HepG2 (cell line): ENCODE data around the gene IKZF5. TPM values are rescaled to one million over a fixed set of nuclear protein-coding genes. Genes with fewer than 3 reads are reported as not detected.

Source experiments
- ATAC-seq: fragments of 200-7000 bp; cut with Tn5 transposase; 3 replicates; pipeline ENCODE4 v1.9.1; 2020; ENCODE audit warnings: mild to moderate bottlenecking, moderate library complexity
- BruUV-seq: library from RNA; stranded (reverse); fragments of 400-500 nt; replicated peaks from 2 replicates; lab custom pipeline; 2021; lab: Mats Ljungman, UMichigan
- CTCF ChIA-PET: fragments of 300-600 bp; formaldehyde crosslinking; extraction: SDS; loops from one replicate; lab custom pipeline; 2021; ENCODE audit warnings: low total read pairs, inconsistent platforms, low intra/inter-chr PET ratio; lab: Yijun Ruan, JAX
- POLR2A ChIA-PET: fragments of 350-600 bp; sonication (Branson Sonifier 250); formaldehyde crosslinking; loops from one replicate; lab custom pipeline; 2020; ENCODE audit warnings: antibody characterized with exemption, inconsistent platforms; lab: Yijun Ruan, JAX
- DNase-seq: peaks from one replicate; pipeline ENCODE4 v3.0.0-alpha.2; 2015; ENCODE audit warnings: low spot score
- FAIRE-seq: peaks from 3 replicates; lab custom pipeline; 2011; peaks lifted over from hg19 to GRCh38; lab: Jason Lieb, UNC
- H2AFZ ChIP-seq: one replicate; pipeline ENCODE4 v1.6.1; 2011; ENCODE audit warnings: low read length, inconsistent platforms
- H3K27ac ChIP-seq: fragments of 300-600 bp; 3 replicates; pipeline ENCODE4 v1.8.0; 2011; ENCODE audit warnings: mixed run types, mild to moderate bottlenecking, mixed read lengths, low read length, inconsistent platforms; ENCODE audit not compliant: insufficient read depth; ENCODE audit errors: extremely low read length
- H3K27me3 ChIP-seq, 2 experiments: fragments of 200-600 bp in 1 of 2; 2 replicates in 1 of 2; 3 replicates in 1 of 2; pipeline versions ENCODE4 v1.6.0 to v1.8.0; 2011; ENCODE audit warnings: low read length in 2 of 2, mild to moderate bottlenecking in 2 of 2, moderate library complexity in 2 of 2, inconsistent platforms in 1 of 2; ENCODE audit not compliant: insufficient read depth in 2 of 2, control insufficient read depth in 1 of 2
- H3K36me3 ChIP-seq, 2 experiments: fragments of 200-600 bp in 1 of 2; replicated peaks in 1 of 2; 2 replicates in 1 of 2; 3 replicates in 1 of 2; pipeline versions ENCODE4 v1.5.1 to v1.8.0; 2011; ENCODE audit warnings: low read length in 2 of 2, inconsistent platforms in 1 of 2; ENCODE audit not compliant: insufficient read depth in 2 of 2, control insufficient read depth in 1 of 2
- H3K4me1 ChIP-seq: 2 replicates; pipeline ENCODE4 v1.5.1; 2012; ENCODE audit warnings: low read length, inconsistent platforms; ENCODE audit not compliant: insufficient read depth
- H3K4me2 ChIP-seq: 2 replicates; pipeline ENCODE4 v1.6.0; 2011; ENCODE audit warnings: low read depth, low read length, inconsistent platforms
- H3K4me3 ChIP-seq, 3 experiments: fragments of 200-600 bp in 1 of 3; sonication (generic), shearing (Covaris generic) in 1 of 3; replicated peaks in 1 of 3; 2 replicates each; pipeline ENCODE4 v1.5.1; 2011 to 2016; ENCODE audit warnings: low read length in 3 of 3, inconsistent platforms in 2 of 3, low read depth in 2 of 3, mild to moderate bottlenecking in 2 of 3, control low read depth in 1 of 3, mixed read lengths in 1 of 3; ENCODE audit not compliant: insufficient read depth in 1 of 3
- H3K79me2 ChIP-seq: one replicate; pipeline ENCODE4 v1.6.1; 2011; ENCODE audit warnings: low read length, inconsistent platforms; ENCODE audit not compliant: insufficient read depth
- H3K9ac ChIP-seq: 2 replicates; pipeline ENCODE4 v1.6.0; 2011; ENCODE audit warnings: mild to moderate bottlenecking, low read depth, low read length, inconsistent platforms; ENCODE audit not compliant: insufficient read depth
- H3K9me3 ChIP-seq: 2 replicates; pipeline ENCODE4 v1.5.1; 2012; ENCODE audit warnings: mild to moderate bottlenecking, low read length
- H4K20me1 ChIP-seq: 2 replicates; pipeline ENCODE4 v1.6.0; 2011; ENCODE audit warnings: inconsistent platforms, mild to moderate bottlenecking, low read length, moderate library complexity; ENCODE audit not compliant: insufficient read depth
- HDAC6 ChIP-seq: fragments of 200-600 bp; sonication (generic); IDR thresholded peaks from 2 replicates; pipeline ENCODE4 v1.7.0; 2017; ENCODE audit warnings: mild to moderate bottlenecking, antibody characterized with exemption, low read length, low read depth
- HHEX ChIP-seq: IDR thresholded peaks from 2 replicates; pipeline ENCODE4 v1.6.1; 2016; ENCODE audit warnings: control low read depth
- NBN ChIP-seq: fragments of 450-650 bp; conservative IDR thresholded peaks from 2 replicates; pipeline ENCODE4 v1.6.1; 2017
- TEF ChIP-seq: sonication (generic); formaldehyde crosslinking; IDR thresholded peaks from 2 replicates; pipeline ENCODE4 v1.5.0; 2020; ENCODE audit warnings: missing genetic modification reagents
- ZFP82 ChIP-seq: sonication (generic); formaldehyde crosslinking; IDR thresholded peaks from 2 replicates; pipeline ENCODE4 v1.5.1; 2020; ENCODE audit warnings: mild to moderate bottlenecking, missing genetic modification reagents, borderline replicate concordance
- ZNF33A ChIP-seq: sonication (generic); formaldehyde crosslinking; IDR thresholded peaks from 2 replicates; pipeline ENCODE4 v1.5.1; 2020; ENCODE audit warnings: missing genetic modification reagents, mild to moderate bottlenecking, moderate library complexity, borderline replicate concordance
- ZNF556 ChIP-seq: sonication (generic); formaldehyde crosslinking; IDR thresholded peaks from 2 replicates; pipeline ENCODE4 v1.4.0; 2020; ENCODE audit warnings: mild to moderate bottlenecking, missing genetic modification reagents, borderline replicate concordance
- ZNF75D ChIP-seq: sonication (generic); formaldehyde crosslinking; IDR thresholded peaks from 2 replicates; pipeline ENCODE4 v1.8.1; 2023; ENCODE audit warnings: missing genetic modification reagents, mild to moderate bottlenecking, borderline replicate concordance
- WGBS: methylation state at CpG from one replicate; pipeline ENCODE4 v1.1.6; 2017; ENCODE audit warnings: low lambda C conversion rate; 5-methylcytosine and 5-hydroxymethylcytosine counted together
- in situ Hi-C: cut with HindIII; loops from 2 replicates; pipeline ENCODE4 v1.10.0; 2017; ENCODE audit warnings: low pct_unique_long_range_greater_than_20kb; ENCODE audit not compliant: extremely low pct_ligation_motif_present
- intact Hi-C: fragments of 100-400 bp; cut with micrococcal nuclease; formaldehyde crosslinking; loops from one replicate; pipeline ENCODE4 v1.10.0; 2022; ENCODE audit not compliant: unreplicated experiment
- polyA plus RNA-seq, 8 experiments: library from polyadenylated mRNA; depleted of rRNA in 3 of 8; stranded (reverse) in 7 of 8; unstranded in 1 of 8; fragments of >200 nt; fragmentation: Illumina TruSeq in 4 of 8; extraction: Trizol in 4 of 8; gene quantifications; 2 replicates each; pipeline versions ENCODE4 v1.2.1 to v1.2.3, GENCODE V29; 2011 to 2016; ENCODE audit warnings: low read depth in 4 of 8, missing spikeins in 1 of 8, mixed read lengths in 1 of 8; ENCODE audit not compliant: insufficient read depth in 1 of 8
- total RNA-seq, 5 experiments: library from RNA; depleted of rRNA; stranded (reverse); fragments of >200 nt; fragmentation: Illumina TruSeq; extraction: Trizol; gene quantifications; 2 replicates each; pipeline ENCODE4 v1.2.3, GENCODE V29; 2016; ENCODE audit warnings: low read depth in 1 of 5
- TF ChIP-seq, protein P1 (sequence below): sonication (generic); formaldehyde crosslinking; IDR thresholded peaks from 2 replicates; pipeline ENCODE4 v1.4.0; 2020; ENCODE audit warnings: missing genetic modification reagents, borderline replicate concordance

IKZF5 gene
- total and polyA plus RNA-seq, 2 of the 13 experiments (the other 11 are each of a cell fraction or from before 2014, with no cell fraction given) = 3.7 to 12.0 TPM

DNA sequence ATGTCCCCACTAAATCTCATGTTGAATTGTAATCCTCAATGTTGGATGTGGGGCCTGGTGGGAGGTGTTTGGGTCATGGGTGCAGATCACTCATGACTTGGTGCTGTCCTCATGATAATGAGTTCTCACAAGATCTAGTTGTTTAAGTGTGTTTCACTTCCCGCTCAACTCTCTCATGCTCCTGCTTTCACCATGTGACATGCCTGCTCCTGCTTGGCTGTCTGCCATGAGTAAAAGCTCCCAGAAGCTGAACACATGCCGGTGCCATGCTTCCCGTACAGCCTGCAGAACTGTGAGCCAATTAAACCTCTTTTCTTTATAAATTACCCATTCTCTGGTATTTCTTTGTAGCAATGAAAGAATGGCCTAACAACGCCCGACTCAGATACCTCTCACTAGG, 34.6 kb downstream of the IKZF5 start (continued):
- TF ChIP-seq, protein P1, sequence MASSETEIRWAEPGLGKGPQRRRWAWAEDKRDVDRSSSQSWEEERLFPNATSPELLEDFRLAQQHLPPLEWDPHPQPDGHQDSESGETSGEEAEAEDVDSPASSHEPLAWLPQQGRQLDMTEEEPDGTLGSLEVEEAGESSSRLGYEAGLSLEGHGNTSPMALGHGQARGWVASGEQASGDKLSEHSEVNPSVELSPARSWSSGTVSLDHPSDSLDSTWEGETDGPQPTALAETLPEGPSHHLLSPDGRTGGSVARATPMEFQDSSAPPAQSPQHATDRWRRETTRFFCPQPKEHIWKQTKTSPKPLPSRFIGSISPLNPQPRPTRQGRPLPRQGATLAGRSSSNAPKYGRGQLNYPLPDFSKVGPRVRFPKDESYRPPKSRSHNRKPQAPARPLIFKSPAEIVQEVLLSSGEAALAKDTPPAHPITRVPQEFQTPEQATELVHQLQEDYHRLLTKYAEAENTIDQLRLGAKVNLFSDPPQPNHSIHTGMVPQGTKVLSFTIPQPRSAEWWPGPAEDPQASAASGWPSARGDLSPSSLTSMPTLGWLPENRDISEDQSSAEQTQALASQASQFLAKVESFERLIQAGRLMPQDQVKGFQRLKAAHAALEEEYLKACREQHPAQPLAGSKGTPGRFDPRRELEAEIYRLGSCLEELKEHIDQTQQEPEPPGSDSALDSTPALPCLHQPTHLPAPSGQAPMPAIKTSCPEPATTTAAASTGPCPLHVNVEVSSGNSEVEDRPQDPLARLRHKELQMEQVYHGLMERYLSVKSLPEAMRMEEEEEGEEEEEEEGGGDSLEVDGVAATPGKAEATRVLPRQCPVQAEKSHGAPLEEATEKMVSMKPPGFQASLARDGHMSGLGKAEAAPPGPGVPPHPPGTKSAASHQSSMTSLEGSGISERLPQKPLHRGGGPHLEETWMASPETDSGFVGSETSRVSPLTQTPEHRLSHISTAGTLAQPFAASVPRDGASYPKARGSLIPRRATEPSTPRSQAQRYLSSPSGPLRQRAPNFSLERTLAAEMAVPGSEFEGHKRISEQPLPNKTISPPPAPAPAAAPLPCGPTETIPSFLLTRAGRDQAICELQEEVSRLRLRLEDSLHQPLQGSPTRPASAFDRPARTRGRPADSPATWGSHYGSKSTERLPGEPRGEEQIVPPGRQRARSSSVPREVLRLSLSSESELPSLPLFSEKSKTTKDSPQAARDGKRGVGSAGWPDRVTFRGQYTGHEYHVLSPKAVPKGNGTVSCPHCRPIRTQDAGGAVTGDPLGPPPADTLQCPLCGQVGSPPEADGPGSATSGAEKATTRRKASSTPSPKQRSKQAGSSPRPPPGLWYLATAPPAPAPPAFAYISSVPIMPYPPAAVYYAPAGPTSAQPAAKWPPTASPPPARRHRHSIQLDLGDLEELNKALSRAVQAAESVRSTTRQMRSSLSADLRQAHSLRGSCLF (CRISPR knock-in tag) = no peak
- TF ChIP-seq HDAC6 (no peak), NBN (no peak), ZFP82 (no peak), HHEX (no peak), ZNF75D (CRISPR knock-in tag) (no peak), ZNF33A (no peak)
- TF ChIP-seq, all 625 proteins: peak for 0

GRCh38 chr10:122968698-122969097, 39.9 kb downstream of the IKZF5 start:
- peaks cover 19% of the 10 kb centered on the region for H3K4me1 ChIP-seq
- BruUV-seq = no TSS peak
- ChIA-PET CTCF (no interaction called here), POLR2A (interaction anchor here (1.3 kb wide), 1 partner anchor 11 kb away, joined by 3 read pairs; the partner anchor contains the start of gene PSTK)
- H4K20me1 ChIP-seq = no peaks in the 10 kb centered on the region
- no peak overlapping the region for H3K9ac ChIP-seq
- no peak for FAIRE-seq
- no peaks in the 10 kb centered on the region; a peak in 1 of 5 replicates for H3K36me3 ChIP-seq
- TF ChIP-seq ZNF556 (CRISPR knock-in tag) (peak; percentile 96), TEF (CRISPR knock-in tag) (no peak)
- H3K9me3 ChIP-seq = peaks cover 50% of the 10 kb centered on the region
- intact Hi-C loops = no loop called here
- DNase-seq = no peak
- 30% methylated on average over 3 of the region's 3 CpGs for WGBS
- H3K27ac ChIP-seq = no peak overlapping the region
- no peak overlapping the region for H2AFZ ChIP-seq
- no peaks in the 10 kb centered on the region for H3K27me3 ChIP-seq
- ATAC-seq = no peak
- no peaks in the 10 kb centered on the region for H3K79me2 ChIP-seq
- in situ Hi-C loops = no loop called here
- H3K4me2 ChIP-seq = no peak overlapping the region
- H3K4me3 ChIP-seq = no peak overlapping the region
